ENCODE measurements around the gene INSRR. TPM values are rescaled to one million over a fixed set of nuclear protein-coding genes. Genes with fewer than 3 reads are reported as not detected.
A peak's percentile ranks its signal among the peaks of the same experiment; 100 is the strongest.

INSRR gene
- total RNA-seq (2014; rRNA removed) (not detected in 2 replicates), Bru-seq, nascent RNA (percentile 5 among the genes with signal in this experiment), BruChase-seq, experiment 1, labeled RNA remaining after a 6-hour chase (not detected), BruChase-seq, experiment 2, labeled RNA remaining after a 2-hour chase (not detected)
- long read RNA-seq, partial matches to known transcripts = 0 of 3 reads
- long read RNA-seq, other reads (novel, unspliced or antisense) = 3 of 3 reads

DNA sequence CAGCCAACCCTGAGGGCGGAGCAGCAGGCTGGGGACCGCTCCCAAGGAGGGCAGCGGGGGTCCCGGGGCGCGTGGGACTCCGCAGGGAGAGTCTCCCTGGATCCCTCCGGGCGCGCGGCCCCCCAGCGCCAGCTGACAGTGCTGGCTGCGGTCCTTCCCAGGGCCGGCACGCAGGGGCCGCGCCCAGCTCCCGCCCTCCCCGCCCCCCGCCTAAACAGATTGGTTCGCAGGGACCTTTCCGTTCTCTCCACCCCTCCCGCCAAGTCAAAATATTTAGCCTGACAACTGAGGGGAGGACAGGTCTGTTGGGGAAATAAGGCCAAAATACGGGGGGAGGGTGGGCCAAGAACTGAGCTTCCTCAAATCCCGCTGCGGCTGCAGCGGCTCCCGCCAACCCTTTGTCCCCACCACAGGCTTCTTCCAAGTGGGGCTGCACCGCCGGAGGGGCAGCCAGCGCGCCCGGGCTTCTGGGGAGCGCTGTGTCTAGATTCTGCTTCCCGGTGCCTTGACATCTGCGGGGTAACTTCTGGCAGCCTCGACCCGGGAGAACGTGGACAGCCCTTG lies at the start of gene INSRR:
INSRR (minus strand) TSS at position 159 of the 564 bp plus-strand sequence. CDS start 496 bp downstream, outside the sequence.
- no peaks in the 10 kb centered on the region for H3K79me2 ChIP-seq (ENCODE audit: low read length)
- no peak for TF ChIP-seq EZH2phosphoT487 (IDR thresholded peaks at IDR 0.05; ENCODE audit: borderline replicate concordance, low read length)
- no peak for TF ChIP-seq CTCF (conservative IDR thresholded peaks at IDR 0.05; ENCODE audit: low read depth, low read length)
- peak; percentile 64 for TF ChIP-seq EZH2 (IDR thresholded peaks at IDR 0.05; ENCODE audit: low read length, unreplicated experiment)
- H3K36me3 ChIP-seq (ENCODE audit: low read depth, low read length) = no peaks in the 10 kb centered on the region
- intact Hi-C loops (cut with micrococcal nuclease) = loop anchor here (1.0 kb wide), 1 partner anchor 133 kb away; no protein-coding TSS in a partner anchor
- H3K4me1 ChIP-seq (ENCODE audit: insufficient read depth, low read length) = peaks cover 22% of the 10 kb centered on the region
- POLR2A ChIA-PET (ENCODE audit: unreplicated experiment) = interaction anchor here (0.5 kb wide), 1 partner anchor 31 kb away, joined by 4 read pairs; no protein-coding TSS in a partner anchor
- no peaks in the 10 kb centered on the region for H3K9me2 ChIP-seq (replicated peaks; ENCODE audit: low read length)
- no peaks in the 10 kb centered on the region for H3F3A ChIP-seq (ENCODE audit: low read length, unreplicated experiment)
- H4K20me1 ChIP-seq (ENCODE audit: low read length) = no peaks in the 10 kb centered on the region
- ATAC-seq = peak; percentile 7
- H3K27me3 ChIP-seq (ENCODE audit: low read length) = peaks cover 45% of the 10 kb centered on the region
- H3K9ac ChIP-seq (ENCODE audit: low read length) = no peak within 1 kb of the TSS
- DNase-seq = no peak
- peak within 1 kb of the TSS; percentile 92 for H3K4me2 ChIP-seq (ENCODE audit: low read length)
- peak within 1 kb of the TSS; percentile 78 for H2AFZ ChIP-seq (ENCODE audit: low read length)
- peak within 1 kb of the TSS; percentile 63 for H3K4me3 ChIP-seq (ENCODE audit: low read length)
- CTCF ChIA-PET = interaction anchor here (0.6 to 1.5 kb wide), 11 partner anchors 21 to 514 kb away, joined by 3 to 26 read pairs (median 4); partner anchors contain the start of genes METTL25B and PRCC
- BruUV-seq (replicated peaks) = no TSS peak
- no peaks in the 10 kb centered on the region for H3K9me3 ChIP-seq (ENCODE audit: low read length)
- no peak within 1 kb of the TSS for H3K27ac ChIP-seq (ENCODE audit: low read length)

- H3K36me3 ChIP-seq (ENCODE audit: low read depth, low read length) = no peaks in the 10 kb centered on the region; the same call in 1 of the 2 replicates
- peak overlapping the region; percentile 68 for H2AFZ ChIP-seq (ENCODE audit: low read length)
- no peak for ATAC-seq
- BruUV-seq (replicated peaks) = no TSS peak
- H3K9me2 ChIP-seq (replicated peaks; ENCODE audit: low read length) = no peaks in the 10 kb centered on the region
- H3K9ac ChIP-seq (ENCODE audit: low read length) = peak overlapping the region; percentile 56
- TF ChIP-seq EZH2 (IDR thresholded peaks at IDR 0.05; ENCODE audit: low read length, unreplicated experiment) = no peak
- no peak for TF ChIP-seq CTCF (conservative IDR thresholded peaks at IDR 0.05; ENCODE audit: low read depth, low read length)
- TF ChIP-seq EZH2phosphoT487 (IDR thresholded peaks at IDR 0.05; ENCODE audit: borderline replicate concordance, low read length) = no peak
- H3K27ac ChIP-seq (ENCODE audit: low read length) = no peak overlapping the region
- H3F3A ChIP-seq (ENCODE audit: low read length, unreplicated experiment) = no peaks in the 10 kb centered on the region
- ChIA-PET CTCF (no interaction called here), POLR2A (ENCODE audit: unreplicated experiment) (interaction anchor here (0.6 kb wide), 1 partner anchor 157 kb away, joined by 3 read pairs; no protein-coding TSS in a partner anchor)
- H3K79me2 ChIP-seq (ENCODE audit: low read length) = no peaks in the 10 kb centered on the region
- H3K4me2 ChIP-seq (ENCODE audit: low read length) = peak overlapping the region; percentile 80
- H3K9me3 ChIP-seq (ENCODE audit: low read length) = no peaks in the 10 kb centered on the region
- H3K4me3 ChIP-seq (ENCODE audit: low read length) = peak overlapping the region; percentile 69
- no peak for DNase-seq
- H4K20me1 ChIP-seq (ENCODE audit: low read length) = no peaks in the 10 kb centered on the region
- H3K27me3 ChIP-seq (ENCODE audit: low read length) = no peaks in the 10 kb centered on the region
- intact Hi-C loops (cut with micrococcal nuclease) = no loop called here
- peaks cover 20% of the 10 kb centered on the region for H3K4me1 ChIP-seq (ENCODE audit: insufficient read depth, low read length)
Measured at GRCh38 chr1:156908541-156908940, 49.6 kb upstream of the INSRR start.

Data from PC-3 (cell line).